Gastroesophageal sphincter (tissue), 3 donors: Measurements from ENCODE around the gene TSHR.

Experiments
- EP300 ChIP-seq: sonication (generic); formaldehyde crosslinking; IDR thresholded peaks from one replicate; pipeline ENCODE4 v1.6.1; 2017; ENCODE audit warnings: antibody characterized with exemption, mild to moderate bottlenecking
- POLR2A ChIP-seq, 2 donors: fragments of 450-650 bp; IDR thresholded peaks; one replicate each; pipeline ENCODE4 v1.6.1; 2017; ENCODE audit warnings: antibody characterized with exemption in 2 of 2, mild to moderate bottlenecking in 2 of 2, moderate library complexity in 1 of 2
- POLR2AphosphoS5 ChIP-seq: sonication (generic); formaldehyde crosslinking; IDR thresholded peaks from one replicate; pipeline ENCODE4 v1.6.1; 2017; ENCODE audit warnings: antibody characterized with exemption
- TF ChIP-seq, protein P1 (sequence below), 4 experiments: fragments of 200-600 bp in 2 of 4; fragments of 450-650 bp in 2 of 4; sonication (generic) in 1 of 4; IDR thresholded peaks; one replicate each; pipeline ENCODE4 v1.5.1; 2017 to 2019; ENCODE audit warnings: antibody characterized with exemption in 4 of 4, mild to moderate bottlenecking in 2 of 4, moderate library complexity in 2 of 4

DNA sequence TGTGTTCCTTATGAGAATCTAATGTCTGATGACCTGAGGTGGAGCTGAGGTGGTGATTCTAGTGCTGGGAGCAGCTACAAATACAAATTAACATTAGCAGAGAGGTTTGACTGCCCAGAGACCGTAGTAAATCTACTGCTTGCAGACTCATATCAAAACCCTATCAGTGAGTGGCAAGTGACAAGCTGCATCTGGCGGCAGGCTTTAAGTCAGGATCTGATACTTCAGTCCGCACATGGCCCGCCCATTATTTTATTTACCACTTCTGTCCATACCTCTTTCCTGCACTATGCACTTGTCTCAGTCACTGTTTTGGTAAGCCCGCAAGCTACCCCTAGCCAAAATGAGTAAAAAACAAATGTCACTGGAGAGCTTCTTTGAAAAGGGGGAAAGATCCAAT, 25.3 kb upstream of the TSHR start:
- TF ChIP-seq, protein P1, sequence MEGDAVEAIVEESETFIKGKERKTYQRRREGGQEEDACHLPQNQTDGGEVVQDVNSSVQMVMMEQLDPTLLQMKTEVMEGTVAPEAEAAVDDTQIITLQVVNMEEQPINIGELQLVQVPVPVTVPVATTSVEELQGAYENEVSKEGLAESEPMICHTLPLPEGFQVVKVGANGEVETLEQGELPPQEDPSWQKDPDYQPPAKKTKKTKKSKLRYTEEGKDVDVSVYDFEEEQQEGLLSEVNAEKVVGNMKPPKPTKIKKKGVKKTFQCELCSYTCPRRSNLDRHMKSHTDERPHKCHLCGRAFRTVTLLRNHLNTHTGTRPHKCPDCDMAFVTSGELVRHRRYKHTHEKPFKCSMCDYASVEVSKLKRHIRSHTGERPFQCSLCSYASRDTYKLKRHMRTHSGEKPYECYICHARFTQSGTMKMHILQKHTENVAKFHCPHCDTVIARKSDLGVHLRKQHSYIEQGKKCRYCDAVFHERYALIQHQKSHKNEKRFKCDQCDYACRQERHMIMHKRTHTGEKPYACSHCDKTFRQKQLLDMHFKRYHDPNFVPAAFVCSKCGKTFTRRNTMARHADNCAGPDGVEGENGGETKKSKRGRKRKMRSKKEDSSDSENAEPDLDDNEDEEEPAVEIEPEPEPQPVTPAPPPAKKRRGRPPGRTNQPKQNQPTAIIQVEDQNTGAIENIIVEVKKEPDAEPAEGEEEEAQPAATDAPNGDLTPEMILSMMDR (IDR thresholded peaks at IDR 0.05), result no peak
- TF ChIP-seq POLR2AphosphoS5, result no peak
- TF ChIP-seq POLR2A (IDR thresholded peaks at IDR 0.05), result no peak
- no peak for TF ChIP-seq EP300
